Ecto neural progenitor cell (in vitro differentiated cells): ENCODE data around the gene GRIK3.
"Not testable (repeated sequence)": the region's sequence is repeated elsewhere in the genome, so short reads cannot be mapped to it uniquely, and the experiment has no call there.

Experiments
- DNase-seq: peaks from one replicate; pipeline ENCODE4 v3.0.0-alpha.2; 2018; ENCODE audit warnings: low spot score

GRIK3 gene

DNA sequence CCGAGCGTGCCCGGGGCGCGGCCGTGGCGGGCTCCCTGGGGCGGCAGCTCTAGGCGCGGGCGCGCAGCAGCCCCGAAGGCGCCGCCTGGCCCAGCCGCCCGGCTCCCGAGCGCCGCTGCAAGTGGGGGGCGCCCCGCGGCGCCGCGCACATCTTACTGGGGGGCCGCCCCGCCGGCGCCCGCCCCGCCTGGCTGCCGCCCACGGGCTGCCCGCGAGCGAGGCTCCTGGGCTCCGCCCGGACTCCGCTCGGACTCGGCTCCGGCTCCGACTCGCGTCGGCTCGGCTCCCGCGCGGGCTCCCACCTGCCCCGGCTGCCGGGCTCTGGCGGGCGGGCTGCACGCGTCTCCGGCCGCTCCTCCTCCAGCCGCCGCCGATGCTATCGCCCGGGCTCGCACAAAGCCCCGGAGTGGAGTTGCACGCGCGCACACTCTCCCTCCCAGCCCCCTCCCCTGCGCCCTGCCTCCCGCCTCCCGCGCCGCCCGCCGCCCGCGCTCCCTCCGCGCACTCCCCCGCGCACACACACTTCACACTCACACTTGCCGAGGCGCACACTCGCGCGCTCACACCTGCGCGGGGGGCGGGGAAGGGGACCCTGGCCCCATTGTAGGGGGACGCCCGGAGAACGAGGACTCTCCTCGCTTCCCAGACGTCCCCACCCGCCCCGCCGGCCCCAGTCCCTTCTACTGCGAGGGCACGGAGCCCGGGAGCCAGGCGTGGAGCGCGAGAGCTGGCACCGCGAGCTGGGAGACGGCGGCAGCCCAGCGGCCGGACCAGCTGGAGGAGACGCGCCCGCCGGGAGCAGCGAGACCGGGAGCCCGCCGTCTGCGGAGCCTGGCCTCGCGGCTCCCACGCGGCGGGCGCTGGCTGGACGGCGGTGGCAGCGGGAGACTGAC is at the start of gene GRIK3:
Gene GRIK3 (minus strand): TSS at position 395 of the 893 bp plus-strand sequence. CDS start 407 bp downstream, outside the sequence.
- DNase-seq = peak; percentile 77

DNA sequence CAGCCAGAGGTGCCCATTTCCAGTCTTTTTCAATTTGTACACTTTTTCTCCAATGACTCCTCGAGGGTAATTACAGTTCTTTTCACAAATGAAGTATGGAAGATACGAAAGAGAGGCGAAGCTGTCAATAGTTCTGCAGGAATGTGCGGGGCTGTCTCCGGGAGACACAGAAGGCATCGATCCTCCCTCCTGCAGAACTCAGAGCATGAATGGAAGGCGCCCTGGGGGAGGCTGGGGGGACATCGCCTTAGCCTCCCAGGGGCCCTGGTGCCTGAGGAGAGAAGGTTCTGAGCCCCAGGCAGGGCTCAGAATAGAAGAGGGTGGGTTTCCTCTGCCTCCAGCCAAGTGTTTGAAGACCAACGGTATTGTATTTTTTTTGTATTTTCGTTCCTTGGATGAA is 49.7 kb upstream of the GRIK3 start:
- DNase-seq = no peak

DNA sequence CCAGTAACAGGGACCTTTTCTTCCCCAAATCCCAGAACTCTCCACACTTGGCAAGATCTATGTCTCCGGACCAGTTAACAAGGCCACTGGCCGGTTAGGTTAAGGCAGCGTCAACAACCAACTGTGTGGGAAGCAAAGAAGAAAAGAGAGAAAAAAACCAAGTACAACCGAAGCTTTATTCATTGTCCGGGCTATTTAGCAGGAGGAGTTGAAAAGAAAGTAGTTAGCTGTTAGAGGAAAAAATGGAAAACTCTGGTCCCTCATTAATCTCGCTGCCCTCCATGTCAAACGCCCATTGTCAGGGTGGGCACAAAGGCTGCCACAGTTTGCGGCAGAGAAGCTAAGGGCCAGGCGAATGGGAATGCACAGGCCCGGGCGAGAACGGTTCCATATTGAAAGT is 49.3 kb upstream of the GRIK3 start:
- DNase-seq = no peak

DNA sequence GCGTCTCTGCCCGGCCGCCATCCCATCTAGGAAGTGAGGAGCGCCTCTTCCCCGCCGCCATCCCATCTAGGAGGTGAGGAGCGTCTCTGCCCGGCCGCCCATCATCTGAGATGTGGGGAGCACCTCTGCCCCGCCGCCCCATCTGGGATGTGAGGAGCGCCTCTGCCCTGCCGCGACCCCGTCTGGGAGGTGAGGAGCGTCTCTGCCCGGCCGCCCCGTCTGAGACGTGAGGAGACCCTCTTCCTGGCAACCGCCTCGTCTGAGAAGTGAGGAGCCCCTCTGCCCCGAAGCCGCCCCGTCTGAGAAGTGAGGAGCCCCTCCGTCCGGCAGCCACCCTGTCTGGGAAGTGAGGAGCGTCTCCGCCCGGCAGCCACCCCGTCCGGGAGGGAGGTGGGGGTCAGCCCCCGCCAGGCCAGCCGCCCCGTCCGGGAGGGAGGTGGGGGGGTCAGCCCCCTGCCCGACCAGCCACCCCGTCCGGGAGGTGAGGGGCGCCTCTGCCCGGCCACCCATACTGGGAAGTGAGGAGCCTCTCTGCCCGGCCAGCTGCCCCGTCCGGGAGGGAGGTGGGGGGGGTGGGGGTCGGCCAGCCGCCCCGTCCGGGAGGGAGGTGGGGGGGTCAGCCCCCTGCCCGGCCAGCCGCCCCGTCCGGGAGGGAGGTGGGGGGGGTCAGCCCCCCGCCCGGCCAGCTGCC is 46.1 kb upstream of the GRIK3 start:
- DNase-seq = not testable (repeated sequence)

DNA sequence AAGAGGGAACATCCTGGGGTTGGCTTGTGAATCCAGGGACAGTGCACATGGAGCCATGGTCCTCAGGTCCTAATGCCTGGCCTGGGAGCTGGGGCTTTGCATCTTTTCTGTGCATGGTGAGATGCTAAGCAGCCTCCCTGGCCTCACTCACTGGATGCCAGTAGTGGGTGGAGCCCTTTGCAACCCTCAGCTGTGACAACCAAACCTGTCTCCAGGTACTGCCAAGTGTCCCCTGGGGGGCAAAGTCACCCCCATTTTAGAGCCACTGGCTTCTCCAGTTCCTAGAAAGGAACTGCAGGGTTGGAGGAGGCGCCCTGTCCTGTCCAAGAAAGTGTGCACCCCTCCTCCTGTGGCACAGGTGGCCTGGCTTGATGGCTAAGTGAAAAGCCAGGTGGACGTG is 44.6 kb upstream of the GRIK3 start:
- no peak for DNase-seq

DNA sequence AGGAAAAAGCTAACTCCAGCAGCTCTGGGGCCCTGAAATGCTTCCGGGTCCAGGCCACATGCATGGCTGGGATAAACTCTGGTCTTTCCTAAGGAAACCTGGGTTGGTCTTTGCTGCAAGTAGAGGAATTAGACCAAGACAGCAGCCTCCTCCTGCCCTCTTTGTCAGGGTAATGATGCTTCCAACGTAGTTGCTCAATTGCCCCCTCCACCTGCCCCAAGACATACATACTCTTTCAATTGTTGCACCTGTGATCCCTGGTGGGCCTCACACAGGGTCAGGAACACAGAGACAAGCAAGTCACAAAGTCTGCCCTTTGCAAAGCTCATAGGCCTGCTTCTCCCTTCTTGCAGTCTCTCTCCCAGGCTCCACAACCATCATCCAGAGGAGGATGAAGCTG is 41.9 kb upstream of the GRIK3 start:
- DNase-seq = no peak

DNA sequence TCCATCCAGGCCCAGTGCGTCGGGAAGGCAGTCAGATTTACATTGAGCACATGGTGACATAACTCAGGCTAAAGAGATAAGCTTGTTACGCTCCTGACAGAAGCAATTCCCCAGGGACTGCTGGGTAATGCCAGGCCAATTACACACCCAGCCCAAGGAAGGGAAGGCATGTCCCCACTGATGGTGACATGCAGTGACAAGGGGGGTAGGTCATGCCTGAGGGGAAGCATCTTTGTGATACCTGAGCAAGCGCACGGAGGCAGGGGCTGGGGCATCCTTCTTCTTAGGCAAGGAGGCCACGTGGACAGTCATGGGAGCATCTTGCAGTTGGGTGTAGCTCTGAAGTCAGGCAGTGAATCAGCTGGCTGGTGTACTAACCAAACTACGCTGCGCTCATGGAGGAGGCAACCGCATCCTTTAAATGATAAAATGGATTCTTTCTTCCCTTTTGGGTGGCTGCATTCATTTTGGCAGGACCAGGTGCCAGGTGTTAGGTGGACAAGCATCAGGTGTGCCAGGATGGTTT is 39.6 kb upstream of the GRIK3 start:
- no peak for DNase-seq

DNA sequence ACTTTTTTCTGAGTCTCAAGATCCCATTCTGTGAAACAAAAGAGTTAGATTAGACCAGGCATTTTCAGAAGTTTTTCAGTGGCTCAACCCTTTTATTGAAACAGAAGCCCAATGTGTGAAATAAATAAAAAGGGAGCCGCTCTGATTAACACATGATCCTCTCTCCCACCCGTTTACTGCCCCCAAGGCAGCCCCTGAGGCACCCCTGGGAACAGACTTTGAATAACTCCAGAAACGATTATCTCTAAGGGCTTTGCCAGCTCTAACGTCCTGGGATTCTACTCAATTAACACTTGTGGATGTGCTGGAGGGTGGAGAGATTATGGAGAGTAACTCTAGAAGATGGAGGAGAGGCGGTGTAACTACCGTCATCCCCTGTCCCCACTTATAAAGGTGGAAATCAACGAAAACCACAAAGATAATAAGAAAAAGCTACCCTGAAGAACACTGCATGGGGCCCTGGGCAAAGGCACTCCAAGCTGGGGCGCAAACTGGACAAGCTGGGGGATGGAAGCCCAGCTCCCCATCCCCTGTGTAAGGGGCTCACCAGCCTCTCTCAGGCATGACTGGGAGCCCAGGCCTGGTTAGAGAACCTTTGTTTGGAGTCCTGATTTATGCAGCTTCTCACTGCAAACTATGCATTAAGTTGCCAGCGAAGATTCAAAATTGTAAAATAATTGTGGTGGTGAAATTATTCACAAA is 39.0 kb upstream of the GRIK3 start:
- no peak for DNase-seq

DNA sequence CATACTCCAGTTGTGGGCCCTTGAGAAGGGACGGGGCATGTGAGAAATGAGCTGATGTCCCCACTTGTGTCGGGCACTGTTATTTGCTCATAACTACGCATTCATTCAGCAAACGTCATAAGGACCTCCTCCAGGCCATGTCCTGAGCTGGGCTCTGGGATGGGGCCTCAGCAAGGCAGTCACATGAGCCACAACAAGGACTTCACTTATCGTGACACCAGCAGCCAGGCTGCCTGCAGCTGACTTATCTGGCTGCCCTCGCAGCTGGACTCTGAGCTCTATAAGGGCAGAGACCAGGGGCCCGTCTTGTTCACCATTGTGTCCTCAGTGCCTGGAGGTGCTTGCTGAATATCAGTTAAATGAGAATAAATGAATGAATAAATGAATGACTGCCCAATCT is 37.5 kb upstream of the GRIK3 start:
- no peak for DNase-seq

DNA sequence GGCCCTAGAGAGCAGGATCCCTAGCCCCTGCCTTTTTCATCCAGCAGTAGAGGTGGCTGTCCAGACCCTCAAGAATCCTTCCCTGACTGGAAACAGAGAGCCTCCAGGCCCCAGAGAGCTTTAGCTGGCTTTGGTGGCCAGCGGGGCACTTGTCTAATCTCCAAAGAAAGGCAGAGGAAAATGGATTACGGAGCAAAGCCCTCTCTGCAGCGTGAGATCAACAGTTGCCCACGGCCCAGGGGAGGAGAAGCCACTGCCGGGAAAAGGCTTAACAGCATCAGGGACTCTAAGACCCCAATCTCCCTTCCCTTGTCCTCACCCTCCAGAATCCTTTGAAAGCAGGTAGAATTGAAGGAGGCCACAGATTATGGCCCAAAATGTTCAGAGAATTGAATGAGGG is 35.8 kb upstream of the GRIK3 start:
- DNase-seq = peak; percentile 80

DNA sequence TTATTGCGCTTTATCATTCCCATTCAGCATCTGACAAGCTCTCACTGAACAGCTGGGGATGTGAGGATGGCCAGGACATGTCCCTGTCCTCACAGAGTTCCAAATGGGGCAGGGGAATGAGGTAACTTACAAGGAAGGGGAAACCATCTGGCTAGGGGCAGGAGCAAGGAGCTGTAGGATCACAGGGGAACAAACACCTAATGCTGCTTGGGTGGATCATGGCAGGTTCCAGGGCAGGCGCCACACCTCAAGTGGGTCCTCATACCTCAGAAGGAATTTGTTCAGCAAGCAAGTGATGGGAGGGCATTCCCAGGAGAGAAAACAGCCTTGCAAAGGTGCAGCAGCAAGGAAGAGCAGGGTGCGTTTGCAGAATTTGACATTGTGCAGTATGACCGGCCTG is 35.1 kb upstream of the GRIK3 start:
- no peak for DNase-seq

DNA sequence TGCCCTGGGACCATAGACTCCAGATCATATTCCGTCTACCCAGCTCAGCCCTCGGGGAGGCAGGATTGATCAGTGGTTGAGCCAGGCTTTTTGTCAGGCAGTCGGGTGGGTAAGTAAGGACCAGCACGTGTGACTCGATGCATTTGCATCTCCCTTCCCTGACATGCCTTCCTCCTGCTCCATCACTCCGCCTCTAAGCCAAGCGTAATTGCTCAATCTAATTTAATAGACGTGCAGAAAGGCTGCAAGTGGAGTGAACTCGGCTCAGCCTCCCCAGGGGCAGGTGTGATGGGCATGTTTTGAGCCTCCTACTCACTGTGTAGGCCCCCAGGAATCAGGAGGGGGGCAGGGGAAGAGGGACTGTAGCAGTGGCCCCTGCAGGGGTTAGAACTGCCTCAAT is 34.6 kb upstream of the GRIK3 start:
- DNase-seq = no peak

DNA sequence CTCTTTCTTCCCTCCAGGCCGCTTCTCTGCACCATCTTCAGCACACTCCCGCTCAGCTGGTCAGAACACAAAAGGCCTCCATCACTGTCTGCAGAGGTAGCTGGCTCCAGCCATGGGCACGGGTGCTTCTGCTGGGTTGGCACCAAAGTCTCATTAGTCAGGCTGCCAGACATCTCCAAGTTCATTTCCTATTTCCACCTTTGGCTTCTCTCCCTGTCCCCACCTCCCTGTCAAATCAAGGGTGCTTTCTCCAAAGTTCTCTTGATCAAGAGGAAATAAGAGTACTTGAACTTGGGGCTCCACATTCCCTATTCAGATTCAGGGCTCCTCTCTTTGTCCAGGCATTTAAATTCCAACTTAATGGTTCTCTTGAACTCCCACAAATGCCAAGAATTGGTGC is 33.9 kb upstream of the GRIK3 start:
- no peak for DNase-seq

DNA sequence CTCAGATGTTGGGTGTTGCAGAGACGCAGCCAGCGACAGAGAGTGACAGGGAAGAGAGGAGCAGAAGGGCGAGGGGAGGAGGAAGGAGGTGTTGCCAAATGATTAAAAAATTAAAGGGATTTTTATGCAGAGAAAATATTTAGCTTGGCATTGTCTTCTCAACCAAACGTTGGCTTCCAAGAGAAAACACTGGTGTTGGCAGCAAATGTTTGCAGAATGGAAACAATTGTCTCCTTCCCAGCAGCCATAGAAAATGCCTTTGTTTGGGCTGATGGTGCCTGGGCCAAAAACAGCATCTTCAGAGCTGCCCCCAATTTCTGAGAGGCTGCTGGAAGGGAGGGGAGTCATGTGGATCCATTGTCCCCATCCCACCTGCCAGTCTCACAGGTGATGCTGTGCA is 29.7 kb upstream of the GRIK3 start:
- DNase-seq = no peak

DNA sequence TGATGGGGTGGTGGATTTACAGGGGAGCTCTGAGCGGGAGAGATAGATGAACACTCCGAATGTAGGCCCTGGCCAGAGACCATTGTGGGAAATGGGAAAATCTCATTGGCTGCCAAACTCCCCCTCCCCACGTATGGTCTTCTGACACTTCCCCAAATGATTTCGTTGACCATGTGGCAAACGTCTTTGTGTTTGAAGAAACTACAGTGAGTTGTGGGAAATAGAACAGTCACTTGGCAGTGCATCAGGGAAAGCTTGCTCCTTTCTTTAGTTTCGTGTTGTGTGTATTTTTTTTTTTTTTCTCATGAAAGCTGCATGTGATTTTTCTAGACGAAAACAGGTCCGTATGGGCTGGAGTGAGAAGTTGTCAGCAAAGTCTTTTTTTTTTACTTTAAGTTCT is 25.0 kb upstream of the GRIK3 start:
- no peak for DNase-seq

DNA sequence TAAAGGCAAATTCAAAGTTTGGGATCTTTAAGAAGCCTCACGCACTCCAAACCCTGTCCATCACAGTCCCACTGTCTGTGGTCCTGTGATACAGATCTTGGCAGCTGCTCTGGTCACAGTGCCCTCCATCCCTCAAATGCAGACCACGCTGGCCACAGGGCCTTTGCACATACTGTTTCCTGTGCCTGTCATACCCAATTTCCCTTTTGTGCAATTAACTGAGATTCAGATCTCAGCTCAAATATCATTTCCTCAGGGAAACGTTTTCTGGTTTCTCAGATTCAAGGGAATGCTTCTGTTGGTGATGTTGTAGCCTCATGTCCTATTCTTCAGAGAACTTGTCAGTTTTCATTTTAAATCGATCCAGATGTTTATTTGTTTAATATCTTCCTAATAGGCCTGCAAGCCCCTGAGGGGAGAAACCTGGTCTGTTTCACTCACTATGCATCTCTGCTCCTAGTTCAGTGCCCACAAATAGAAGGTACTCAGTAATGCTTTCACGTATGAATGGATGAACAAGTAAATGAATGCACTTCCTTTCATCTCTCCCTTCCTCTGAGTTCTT is 24.2 kb upstream of the GRIK3 start:
- no peak for DNase-seq

DNA sequence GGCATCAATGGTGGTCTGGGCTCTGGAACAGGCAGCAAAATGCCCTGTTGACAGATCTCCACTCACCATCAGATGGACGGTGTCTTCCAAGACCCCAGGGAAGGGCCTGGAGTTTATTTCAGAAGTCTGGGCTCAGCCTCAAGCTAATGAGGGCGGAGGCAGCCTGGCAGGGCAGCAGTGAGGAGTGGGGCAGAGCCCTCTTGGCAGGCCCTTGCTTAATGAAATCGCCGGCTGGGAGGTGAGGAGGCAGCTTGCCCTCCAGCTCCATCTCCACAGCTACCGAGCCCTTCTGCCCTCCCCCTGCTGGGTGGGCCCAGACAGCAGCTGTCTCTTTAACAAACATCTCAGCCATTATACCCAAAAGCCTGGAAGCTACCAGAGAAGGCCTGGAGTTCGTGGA is 22.0 kb upstream of the GRIK3 start:
- DNase-seq = peak; percentile 61

DNA sequence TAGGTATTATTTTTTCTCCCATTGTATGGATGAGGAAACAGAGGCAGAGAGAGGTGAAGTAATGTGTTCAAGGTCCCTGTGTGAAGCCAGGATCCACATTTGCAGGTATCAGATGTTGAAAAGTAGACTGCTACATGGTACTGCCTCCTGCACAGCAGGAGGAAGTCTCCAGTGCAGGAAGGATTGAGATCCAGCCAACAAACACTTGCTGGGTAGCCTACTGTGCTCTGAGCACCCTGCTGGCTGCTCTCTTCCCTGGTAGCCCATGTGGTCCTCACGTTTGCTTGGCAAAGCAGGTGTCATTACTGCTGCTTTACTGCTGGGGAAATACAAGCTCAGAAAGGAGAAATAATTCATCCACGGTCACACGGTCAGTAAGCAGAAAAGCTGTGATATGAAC is 21.3 kb upstream of the GRIK3 start:
- no peak for DNase-seq

DNA sequence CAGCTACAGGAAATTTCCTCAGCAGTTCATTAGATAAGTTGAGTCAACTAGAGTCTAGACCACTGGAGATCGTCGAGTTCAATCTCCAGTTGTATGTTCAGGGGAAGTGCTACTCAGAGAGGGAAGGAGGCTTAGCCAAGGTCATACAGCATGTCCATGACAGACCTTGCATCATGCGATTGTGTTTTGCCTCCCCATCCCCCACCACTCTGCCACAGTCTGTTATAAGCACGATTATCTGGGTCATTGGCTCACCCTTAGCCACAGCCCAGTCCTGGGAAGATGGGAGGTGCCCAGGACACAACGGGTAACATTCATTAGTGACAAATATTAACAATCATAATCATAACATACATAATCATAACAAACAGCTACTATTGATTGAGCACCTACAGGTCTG is 18.9 kb upstream of the GRIK3 start:
- no peak for DNase-seq

DNA sequence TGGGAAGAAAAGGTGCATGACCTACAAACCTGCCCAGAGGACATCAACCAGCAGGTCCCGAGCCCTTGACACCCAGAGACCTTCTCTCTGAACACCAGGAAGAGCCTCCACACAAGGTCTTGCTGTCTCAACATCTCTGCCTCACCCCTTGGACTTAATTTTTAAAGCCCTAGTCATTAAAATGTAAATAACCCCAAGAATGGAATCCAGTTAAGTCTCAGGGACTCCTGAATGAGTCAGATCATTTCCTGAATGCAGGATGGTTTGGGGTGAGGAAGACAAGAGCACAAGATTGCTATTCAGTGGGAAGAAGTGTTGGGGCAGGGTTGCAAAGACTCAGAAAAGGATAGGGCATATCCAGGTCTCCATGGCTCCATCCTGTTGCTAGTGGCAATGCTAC is 17.8 kb upstream of the GRIK3 start:
- no peak for DNase-seq

DNA sequence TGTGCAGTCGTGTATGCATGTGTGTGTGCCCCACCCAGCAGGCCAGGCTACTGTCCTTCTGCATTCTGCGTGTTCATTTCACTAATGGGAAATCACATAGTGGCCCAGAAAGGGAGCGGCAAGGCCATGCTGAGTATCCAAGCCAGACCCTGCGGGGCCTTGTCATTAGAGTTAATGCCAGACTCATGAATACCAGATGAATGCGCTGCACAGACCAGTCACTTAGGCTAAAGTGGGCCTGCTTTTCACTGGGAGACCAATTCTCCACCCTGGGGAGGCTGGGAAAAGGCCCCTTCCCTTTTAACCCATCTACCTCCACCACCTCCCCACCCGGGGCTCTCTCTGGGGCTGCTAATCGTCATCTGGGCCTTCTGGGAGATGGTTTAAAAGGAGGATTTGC is 17.0 kb upstream of the GRIK3 start:
- DNase-seq = no peak

DNA sequence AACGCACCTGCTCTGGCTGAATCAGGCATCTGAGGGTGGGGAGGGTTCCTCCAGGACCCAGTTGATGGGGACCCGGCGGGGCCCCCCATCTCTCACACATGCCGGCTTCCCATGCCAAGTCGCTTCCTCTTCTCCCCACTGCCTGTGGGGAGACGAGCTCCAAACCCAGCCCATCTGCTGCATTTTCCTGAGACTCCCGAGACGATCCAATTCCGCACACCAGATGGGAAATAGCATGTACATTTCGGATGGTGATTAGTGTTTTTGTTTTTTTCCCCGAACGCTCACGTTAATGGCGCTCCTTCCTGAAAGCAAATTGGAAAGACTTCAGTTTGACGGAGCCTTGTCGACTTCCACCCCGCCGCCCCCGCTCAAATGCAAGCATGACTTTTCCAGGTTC is 13.2 kb upstream of the GRIK3 start:
- DNase-seq = no peak
